ENCODE data around the gene FASTKD2.

GRCh38 chr2:206736935-206737334 is 28.5 kb upstream of the FASTKD2 start:
- TF ChIP-seq ZNF155 (tag by site-specific recombination; IDR thresholded peaks at IDR 0.05) (no peak), CTCF (tag by site-specific recombination; IDR thresholded peaks at IDR 0.05) (no peak), KLF9 (tag by site-specific recombination; IDR thresholded peaks at IDR 0.05; ENCODE audit: low read depth) (no peak), ZFP69B (tag by site-specific recombination; IDR thresholded peaks at IDR 0.05) (no peak), ZNF239 (tag by site-specific recombination; IDR thresholded peaks at IDR 0.05) (no peak), REST (tag by site-specific recombination; IDR thresholded peaks at IDR 0.05) (no peak), HOXD13 (CRISPR knock-in tag; IDR thresholded peaks at IDR 0.05; ENCODE audit: borderline replicate concordance) (no peak), GLIS2 (tag by site-specific recombination; IDR thresholded peaks at IDR 0.05) (no peak), ZNF704 (tag by site-specific recombination; IDR thresholded peaks at IDR 0.05) (no peak)
